NCI-H460 (cell line): ENCODE measurements around the gene SOWAHD. TPM values are rescaled to one million over a fixed set of nuclear protein-coding genes. Genes with fewer than 3 reads are reported as not detected.
"Not testable (repeated sequence)": the region's sequence is repeated elsewhere in the genome, so short reads cannot be mapped to it uniquely, and the experiment has no call there.

Experiments
- DNase-seq: peaks from one replicate; pipeline ENCODE4 v3.0.0-alpha.2; 2016; ENCODE audit warnings: low read depth; ENCODE audit errors: extremely low read depth
- total RNA-seq: library from RNA; depleted of rRNA; stranded (reverse); fragments of >200 nt; shearing (Covaris generic); gene quantifications from 2 replicates; pipeline ENCODE4 v1.2.3, GENCODE V29; 2014

Gene SOWAHD
- total RNA-seq, 1 experiment from 2014 or later, result not detected

DNA sequence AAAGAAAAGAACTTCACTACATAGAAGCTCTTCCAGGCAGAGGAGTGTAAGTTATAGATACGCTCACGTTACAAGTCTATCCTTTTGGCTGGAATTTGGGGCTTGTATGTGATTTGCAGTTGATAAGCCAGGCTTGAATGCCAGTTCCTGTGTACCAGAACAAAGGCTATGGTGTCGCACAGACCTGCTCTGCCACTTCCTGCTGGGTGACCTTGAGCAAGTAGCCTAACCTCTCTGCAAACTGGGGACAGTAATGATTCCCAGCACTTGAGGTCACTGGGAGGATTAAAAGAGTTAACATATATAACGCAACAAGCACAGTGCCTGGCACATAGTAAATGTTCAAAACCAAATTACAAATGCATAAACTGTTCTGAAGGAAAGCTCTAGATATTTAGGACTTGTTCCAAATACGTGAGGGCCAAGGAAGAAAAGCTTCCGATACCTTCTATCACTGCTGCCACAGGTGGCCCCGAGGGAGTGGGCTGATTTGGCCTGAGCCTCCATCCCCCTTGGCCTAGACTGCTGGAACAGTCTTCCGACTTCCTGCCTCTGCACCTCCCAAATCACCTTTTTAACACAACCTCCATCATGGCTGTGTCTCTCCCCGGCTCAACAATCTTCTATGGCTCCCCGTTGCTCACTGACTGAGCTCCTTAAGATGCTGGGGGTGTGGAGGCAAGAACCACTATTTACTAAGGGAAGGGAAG, 1.3 kb upstream of the SOWAHD start:
- no peak for DNase-seq

DNA sequence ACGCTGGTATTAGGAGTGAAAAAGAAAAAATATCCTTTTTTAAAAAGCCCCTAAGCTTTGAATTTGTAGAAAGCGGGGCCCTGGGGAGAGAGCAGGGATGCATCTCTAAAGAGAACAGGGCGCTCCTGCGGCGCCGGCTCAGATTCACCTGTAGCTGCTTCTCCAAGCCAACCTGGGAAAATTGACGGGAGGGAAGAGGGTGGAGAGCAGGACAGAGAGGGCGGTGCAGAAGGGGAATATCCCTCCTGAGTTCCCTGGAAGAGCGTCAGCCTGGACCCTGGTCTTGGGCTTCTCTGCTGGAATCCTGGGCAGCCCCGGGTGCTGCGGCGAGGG, 776 bp upstream of the SOWAHD start:
- DNase-seq, result no peak

DNA sequence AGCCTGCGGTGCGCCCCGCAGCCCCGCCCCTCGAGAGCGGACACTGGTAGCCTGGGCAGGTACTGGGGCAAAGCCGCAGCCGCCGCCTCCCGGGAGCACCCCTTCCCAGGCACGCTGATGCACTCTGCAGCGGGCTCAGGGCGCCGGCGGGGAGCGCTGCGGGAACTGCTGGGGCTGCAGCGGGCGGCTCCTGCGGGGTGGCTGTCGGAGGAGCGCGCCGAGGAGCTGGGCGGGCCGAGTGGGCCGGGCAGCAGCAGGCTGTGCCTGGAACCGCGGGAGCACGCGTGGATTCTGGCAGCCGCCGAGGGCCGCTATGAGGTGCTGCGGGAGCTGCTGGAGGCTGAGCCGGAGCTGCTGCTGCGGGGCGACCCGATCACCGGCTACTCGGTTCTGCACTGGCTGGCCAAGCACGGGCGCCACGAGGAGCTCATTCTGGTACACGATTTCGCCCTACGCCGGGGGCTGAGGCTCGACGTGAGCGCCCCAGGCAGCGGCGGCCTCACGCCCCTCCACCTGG, 401 bp downstream of the SOWAHD start:
- DNase-seq, result no peak

DNA sequence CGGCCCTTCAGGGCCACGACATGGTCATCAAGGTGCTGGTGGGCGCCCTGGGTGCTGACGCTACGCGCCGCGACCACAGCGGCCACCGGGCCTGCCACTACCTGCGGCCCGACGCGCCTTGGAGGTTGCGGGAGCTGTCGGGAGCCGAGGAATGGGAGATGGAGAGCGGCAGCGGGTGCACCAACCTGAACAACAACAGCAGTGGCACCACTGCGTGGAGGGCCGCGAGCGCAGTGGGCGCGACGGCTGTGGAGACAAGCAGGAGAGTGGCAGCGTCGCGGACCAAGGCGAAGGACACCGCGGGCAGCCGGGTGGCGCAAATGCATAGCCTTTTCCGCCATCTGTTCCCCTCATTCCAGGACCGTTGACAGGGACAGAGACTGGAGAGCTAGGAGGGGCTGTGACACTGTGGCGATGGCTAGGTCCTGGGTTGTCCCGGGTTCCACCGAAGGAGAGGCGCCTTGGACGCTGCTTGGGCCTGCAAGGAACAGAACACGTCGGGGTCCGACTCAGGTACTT, 919 bp downstream of the SOWAHD start:
- no peak for DNase-seq

DNA sequence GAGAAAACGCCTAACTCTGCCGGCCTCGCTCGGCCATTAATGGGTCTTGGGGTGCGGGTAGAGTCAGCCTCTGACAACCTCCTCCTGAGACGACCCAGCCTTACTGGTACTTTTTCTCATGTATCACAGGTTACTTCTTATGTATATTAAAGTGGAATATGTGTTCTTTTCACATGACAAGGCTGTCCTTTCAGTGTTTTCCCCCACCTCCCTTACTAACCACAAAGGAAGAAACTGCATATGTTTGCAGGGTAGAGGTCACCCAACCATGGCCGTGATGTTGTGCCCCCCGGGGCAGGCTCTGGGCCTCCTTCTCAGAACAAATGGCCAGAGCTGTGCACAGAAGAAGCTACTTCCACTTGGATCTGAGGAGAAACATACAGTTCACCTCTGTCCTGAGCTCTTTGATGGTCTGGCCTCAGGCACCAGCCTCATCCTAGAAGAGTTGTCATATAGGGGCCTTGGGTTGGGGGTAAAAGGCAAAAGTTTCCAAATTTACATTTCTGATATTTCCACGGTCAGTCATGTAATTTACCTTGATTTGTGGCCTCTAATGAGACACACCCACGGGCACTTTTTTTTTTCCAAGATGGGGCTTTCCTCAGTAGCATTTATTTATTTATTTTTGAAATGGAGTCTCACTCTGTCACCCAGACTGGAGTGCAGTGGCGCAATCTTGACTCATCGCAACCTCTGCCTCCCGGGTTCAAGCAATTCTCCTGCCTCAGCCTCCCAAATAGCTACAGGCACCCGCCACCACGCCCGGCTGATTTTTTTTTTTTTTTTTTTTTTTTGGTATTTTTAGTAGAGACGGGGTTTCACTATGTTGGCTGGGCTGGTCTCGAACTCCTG, 1.9 kb downstream of the SOWAHD start:
- DNase-seq, result no peak

DNA sequence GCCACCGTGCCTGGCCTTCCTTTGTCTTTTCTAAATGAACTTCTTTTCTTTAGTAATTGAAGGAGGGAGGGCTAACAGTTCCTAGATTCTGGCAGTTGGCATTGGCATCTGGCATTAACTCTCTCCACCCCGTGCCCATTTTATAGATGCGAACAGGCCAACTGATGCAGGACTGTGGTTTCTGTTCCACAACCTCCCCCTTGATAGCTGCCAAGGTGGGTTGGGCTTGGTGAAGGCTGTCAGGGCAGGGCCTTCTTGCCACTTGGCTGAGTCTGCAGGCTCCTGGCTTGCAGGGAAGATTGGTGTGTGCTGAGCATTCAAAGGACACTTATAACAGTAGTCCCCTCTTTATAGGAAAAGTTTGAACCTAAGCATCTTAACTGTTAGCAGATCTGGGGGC, 4.3 kb downstream of the SOWAHD start:
- DNase-seq, result no peak

DNA sequence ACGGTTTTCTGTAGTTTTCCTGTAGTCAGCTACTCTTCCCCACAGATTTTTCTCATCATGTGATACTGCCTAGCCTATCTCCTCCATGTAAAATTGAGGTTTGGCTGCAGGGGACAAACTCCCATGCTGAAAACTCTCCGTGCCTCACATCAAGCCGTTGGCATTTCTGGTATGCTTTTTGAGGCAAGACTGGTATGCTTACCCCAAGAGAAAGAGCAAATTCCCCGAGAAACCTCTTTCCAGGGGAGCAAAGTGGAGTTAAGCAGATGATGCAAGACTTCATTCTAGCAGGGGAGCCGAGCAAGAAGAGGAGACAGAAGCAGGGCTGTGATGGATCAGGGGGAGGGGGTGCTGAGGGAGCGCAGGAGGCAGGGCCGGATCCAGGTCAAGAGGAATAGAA, 4.8 kb downstream of the SOWAHD start:
- DNase-seq, result no peak

DNA sequence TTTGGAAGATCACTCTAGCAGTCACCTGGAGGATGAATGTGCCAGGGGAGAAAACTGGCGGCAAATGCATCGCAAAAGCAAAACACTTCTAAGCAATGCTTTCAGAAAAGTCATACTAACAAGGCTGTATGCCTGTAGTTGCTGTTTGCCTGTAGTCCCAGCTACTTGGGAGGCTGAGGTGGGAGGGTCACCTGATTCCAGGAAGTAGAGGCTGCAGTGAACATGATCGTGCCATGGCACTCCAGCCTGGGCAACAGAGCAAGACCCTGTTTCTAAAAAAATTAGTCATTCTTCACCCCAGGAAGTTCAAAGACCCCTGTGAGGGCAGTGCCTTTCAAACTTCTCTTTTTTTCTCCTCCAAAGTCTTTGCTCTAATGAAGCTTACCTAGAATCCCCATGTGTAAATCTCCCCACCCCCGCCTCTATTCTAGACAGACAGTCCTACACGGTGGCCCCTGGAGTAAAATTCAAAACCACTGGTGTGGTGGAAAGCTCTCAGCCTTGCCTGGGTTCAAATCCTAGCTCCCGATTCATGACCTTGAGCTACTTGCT, 5.5 kb downstream of the SOWAHD start:
- no peak for DNase-seq

DNA sequence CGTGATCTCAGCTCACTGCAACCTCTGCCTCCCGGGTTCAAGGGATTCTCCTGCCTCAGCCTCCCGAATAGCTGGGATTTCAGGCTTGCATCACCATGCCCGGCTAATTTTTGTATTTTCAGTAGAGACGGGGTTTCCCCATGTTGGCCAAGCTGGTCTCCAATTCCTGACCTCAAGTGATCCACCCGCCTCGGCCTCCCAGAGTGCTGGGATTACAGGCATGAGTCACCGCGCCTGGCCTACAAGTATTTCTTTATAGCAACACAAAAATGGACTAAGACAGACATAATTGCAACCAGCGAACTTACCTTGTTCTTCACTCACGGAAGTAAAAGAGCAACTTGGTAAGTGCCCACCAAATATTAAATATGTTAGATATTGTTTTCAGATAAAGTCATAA, 10.0 kb downstream of the SOWAHD start:
- DNase-seq, result not testable (repeated sequence)

DNA sequence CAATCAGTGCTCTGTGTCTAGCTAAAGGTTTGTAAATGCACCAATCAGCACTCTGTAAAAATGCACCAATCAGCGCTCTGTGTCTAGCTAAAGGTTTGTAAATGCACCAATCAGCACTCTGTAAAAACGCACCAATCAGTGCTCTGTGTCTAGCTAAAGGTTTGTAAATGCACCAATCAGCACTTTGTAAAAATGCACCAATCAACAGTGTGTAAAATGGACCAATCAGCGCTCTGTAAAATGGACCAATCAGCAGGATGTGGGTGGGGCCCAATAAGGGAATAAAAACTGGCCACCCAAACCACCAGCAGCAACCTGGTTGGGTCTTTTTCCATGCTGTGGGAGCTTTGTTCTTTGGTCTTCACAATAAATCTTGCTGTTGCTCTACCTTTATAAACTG, 11.0 kb downstream of the SOWAHD start:
- not testable (repeated sequence) for DNase-seq

DNA sequence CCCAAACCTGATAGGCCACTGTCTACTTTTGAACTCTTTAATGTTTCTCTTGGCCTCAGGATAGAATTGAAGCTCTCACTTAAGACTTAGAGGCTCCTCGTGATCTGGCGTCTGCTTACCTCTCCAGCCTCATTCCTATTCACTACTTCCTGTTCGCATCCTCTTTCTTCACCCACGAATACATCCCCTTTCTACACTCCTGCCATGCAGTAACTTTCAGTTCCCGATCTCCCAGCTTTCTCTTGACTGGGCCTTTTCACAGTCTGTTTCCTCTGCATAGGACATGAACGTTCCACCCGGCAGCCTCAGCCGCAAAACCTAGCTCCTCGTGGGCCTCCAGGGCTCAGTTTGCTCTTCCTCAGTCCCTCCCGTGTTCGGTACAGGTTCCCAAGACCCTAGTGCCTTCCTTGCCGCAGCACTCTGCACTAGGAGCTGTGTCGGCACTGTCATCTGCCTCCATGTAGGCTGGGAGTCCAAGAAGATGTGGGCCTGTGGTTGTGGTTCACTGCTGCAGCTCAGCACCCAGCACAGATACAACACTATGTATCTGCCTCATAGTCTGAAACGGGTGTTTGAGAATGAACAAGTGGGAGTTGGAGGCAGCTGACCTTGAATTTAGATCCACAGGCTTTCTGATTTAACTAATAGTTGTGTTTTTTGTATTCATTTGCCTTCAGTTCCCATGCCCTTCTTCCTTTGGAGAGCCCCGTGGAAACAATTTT, 17.3 kb downstream of the SOWAHD start:
- DNase-seq, result no peak

DNA sequence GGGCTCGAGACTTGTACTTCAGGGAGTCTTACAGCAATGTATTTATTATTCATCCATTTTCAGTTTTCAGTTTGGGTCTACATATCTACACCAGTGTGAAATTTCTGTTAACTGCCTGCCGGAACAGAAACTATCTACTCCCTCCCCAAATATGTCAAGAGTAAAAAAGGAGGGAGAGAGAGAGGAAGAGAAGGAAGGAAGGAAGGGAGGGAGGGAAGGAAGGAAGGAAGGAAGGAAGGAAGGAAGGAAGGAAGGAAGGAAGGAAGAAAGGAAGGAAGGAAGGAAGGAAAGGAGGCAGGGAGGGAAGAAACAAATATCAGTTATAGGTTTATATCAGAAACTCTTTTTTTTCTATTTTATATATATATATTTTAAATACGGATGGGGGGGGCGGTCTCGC, 20.4 kb downstream of the SOWAHD start:
- no peak for DNase-seq

DNA sequence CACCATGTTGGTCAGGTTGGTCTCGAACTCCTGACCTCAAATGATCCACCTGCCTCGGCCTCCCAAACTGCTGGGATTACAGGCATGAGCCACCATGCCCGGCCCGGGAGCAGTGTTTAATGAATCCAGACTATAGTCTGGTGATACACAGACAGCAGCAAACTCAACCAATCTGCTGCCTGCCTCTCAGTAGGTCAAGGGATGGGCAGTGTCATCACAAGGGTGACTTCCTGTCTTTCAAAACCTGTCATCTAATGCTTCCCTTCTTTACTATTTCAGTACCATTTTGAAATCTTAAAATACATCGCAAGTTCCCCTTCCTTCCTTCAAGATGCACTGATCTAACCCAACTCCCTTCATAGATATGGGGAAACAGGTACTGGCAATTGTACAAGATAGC, 24.6 kb downstream of the SOWAHD start:
- DNase-seq, result no peak

DNA sequence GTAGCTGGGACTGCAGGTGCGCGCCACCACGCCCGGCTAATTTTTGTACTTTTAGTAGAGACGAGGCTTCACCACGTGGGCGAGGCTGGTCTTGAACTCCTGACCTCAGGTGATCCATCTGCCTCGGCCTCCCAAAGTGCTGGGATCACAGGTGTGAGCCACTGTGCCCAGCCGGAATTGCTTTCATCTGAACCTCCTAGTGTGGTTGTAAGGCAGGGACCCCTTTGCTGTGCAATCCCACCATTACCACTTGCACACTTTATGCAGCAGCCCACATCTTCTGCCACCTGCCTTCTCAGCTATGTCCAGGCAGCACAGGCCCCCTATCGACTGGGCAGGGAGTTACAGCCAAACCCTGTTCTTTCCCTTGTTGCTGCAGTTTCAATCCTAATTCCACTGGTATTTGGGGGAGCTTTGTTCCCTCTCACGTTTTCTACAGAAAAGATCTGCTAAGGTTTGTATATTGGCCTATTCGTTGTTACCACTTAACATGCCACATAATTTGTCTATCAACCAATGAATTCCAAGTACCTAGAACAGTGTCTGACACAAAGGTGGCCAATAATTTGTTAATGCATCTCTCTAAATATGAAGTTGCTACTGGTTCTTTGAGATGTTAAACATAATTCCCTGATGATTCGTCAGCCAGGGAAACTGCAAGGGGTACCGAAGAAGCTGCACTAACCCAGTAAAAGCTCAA, 26.5 kb downstream of the SOWAHD start:
- peak; percentile 36 for DNase-seq

DNA sequence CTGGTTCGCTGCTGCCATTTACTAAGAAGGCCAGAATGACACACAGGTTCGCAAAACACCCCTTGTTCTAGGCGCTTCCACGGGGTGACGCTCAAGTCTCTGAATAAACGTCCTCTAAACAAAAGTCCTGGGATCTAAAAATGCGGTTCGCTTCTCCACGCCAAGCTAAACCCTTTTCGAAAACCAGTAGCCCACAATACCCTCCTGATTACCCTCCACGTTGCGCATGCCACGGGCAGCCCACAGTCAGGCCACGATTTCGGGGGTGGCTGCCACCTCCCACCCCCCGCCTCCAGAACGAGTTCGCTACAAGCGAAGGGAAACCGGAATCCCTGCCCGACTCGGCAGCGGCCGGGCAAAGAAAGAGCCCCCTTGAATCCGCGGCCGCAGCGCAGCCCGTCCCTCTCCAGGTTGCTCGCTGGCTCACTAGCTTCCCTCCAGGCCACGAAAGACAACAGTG, 32.6 kb downstream of the SOWAHD start:
- DNase-seq, result peak; percentile 40

DNA sequence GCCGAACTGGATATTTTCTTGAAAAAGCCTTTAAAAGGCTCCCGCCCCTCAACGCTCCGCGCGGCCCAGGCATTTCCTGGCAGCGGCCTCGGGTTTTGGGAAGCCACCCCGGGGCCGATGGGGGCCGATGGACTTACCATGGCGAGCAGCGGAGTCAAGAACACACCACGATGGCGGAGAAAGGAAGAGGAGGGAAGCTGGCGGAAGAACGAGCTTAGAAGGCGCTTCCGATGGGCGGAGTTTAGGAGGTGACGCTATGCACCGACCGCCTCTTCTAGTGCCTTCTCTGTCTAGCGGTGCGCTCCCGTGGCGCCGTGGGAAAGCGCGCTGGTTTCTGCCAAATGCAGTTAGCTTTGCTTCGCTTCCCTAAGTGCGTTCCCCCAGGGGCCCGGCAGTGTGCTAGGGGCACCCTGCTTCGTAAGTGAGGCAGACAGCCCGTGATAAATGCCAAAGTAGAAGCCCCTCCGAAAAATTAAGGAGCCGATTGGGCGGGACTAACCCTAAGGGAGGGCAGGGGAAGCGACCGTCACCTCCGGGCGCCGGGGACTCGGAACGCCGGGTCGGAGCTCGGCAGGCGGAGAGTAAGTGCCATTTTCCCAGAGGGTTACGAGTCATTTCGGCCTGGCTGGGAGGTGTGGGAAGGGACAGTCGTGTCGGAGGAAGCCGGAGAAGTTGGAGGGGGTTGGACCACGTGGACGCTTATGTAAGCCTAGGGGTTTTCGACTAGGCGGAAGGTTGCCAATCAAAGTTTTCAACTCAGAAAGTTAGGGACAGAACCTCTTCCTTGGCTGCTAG, 33.2 kb downstream of the SOWAHD start, which contains the start of gene RPL39:
TSS of gene RPL39 (minus strand) at position 194 of the 795 bp plus-strand sequence. CDS start at position 140, 54 bp downstream.
- DNase-seq, result peak; percentile 90

DNA sequence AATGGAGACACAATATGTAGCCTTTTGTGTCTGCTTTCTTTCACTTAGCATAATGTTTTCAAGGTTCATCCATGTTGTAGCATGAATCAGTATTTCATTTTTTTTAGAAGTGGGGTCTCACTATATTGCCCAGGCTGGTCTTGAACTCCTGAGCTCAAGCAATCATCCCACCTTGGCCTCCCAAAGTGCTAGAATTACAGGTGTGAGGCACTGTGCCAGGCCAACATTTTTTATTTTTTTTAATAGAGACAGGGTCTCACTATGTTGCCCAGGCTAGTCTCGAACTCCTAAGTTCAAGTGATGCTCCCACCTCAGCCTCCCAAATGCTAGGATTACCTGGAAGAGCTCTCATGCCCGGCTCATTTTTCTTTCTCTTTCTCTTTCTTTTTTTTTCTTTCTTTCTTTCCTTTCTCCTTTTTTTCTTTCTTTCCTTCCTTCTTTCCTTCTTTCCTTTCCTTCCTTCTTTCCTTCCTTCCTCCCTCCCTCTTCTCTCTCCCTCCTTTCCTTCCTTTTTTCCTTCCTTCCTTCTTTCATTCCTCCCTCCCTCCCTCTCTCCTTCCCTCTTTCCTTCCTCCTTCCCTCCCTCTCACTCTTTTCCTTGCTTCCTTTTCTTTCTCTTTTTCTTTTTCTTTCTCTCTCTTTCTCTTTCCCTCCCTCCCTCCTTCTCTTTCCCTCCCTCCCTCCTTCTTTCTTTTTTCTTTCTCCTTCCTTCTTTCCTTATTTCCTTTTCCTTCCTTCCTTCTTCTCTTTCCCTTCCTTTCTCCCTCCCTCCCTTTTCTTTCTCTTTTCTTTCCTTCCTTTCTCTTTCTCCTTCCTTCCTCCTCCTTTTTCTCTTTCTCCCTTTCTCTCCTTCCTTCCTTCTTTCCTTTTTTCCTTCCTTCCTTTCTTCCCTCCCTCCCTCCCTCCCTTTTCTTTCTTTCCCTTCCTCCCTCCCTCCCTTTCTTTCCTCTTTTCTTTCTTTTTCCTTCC, 43.1 kb downstream of the SOWAHD start:
- no peak for DNase-seq

DNA sequence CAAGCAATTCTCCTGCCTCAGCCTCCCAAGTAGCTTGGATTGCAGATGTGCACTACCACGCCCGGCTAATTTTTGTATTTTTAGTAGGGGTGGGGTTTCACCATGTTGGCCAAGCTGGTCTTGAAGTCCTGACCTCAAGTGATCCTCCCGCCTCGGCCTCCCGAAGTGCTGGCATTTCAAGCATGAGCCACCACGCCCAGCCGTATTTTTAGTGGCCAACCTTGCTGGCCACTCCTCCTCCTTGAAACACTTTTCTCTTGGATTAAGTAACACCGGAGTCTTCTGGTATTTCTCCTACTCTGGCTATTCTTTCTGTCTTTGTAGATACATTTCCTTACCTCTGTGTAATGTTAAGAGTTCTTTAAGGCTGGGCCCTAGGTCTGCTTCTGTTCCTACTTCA, 44.2 kb downstream of the SOWAHD start:
- DNase-seq, result no peak
